Gastroesophageal sphincter (tissue), 4 donors: ENCODE results near the gene CCR7. TPM values are rescaled to one million over a fixed set of nuclear protein-coding genes. Genes with fewer than 3 reads are reported as not detected.

ENCODE experiments used
- ATAC-seq: fragments of 150-250 bp; one replicate; pipeline ENCODE4 v1.9.1; 2016; ENCODE audit warnings: mild to moderate bottlenecking, moderate library complexity
- H3K27ac ChIP-seq, 4 donors: fragments of 200-600 bp; sonication (generic) in 3 of 4; 1 replicate in 3 of 4; 2 replicates in 1 of 4; pipeline ENCODE4 v1.5.1; 2016 to 2019
- H3K27me3 ChIP-seq: fragments of 200-600 bp; sonication (generic); one replicate; pipeline ENCODE4 v1.5.1; 2019
- H3K36me3 ChIP-seq, 2 donors: fragments of 200-600 bp; sonication (generic); one replicate each; pipeline ENCODE4 v1.5.1; 2019; ENCODE audit warnings: control low read depth in 1 of 2
- H3K4me1 ChIP-seq, 3 donors: fragments of 200-600 bp; sonication (generic); 1 replicate in 2 of 3; 2 replicates in 1 of 3; pipeline ENCODE4 v1.5.1; 2016 to 2019; ENCODE audit warnings: control low read depth in 2 of 3
- H3K4me3 ChIP-seq, 2 donors: fragments of 200-600 bp; sonication (generic); one replicate each; pipeline ENCODE4 v1.5.1; 2019; ENCODE audit warnings: mild to moderate bottlenecking in 1 of 2, moderate library complexity in 1 of 2
- H3K9me3 ChIP-seq, 3 donors: fragments of 200-600 bp; sonication (generic); one replicate each; pipeline ENCODE4 v1.5.1; 2017 to 2019; ENCODE audit warnings: control low read depth in 2 of 3
- EP300 ChIP-seq: sonication (generic); formaldehyde crosslinking; IDR thresholded peaks from one replicate; pipeline ENCODE4 v1.6.1; 2017; ENCODE audit warnings: antibody characterized with exemption, mild to moderate bottlenecking
- POLR2A ChIP-seq, 2 donors: fragments of 450-650 bp; IDR thresholded peaks; one replicate each; pipeline ENCODE4 v1.6.1; 2017; ENCODE audit warnings: antibody characterized with exemption in 2 of 2, mild to moderate bottlenecking in 2 of 2, moderate library complexity in 1 of 2
- POLR2AphosphoS5 ChIP-seq: sonication (generic); formaldehyde crosslinking; IDR thresholded peaks from one replicate; pipeline ENCODE4 v1.6.1; 2017; ENCODE audit warnings: antibody characterized with exemption
- WGBS, 2 donors: methylation state at CpG; one replicate each; pipeline ENCODE4 v1.1.5; 2018; ENCODE audit warnings: low coverage in 1 of 2; 5-methylcytosine and 5-hydroxymethylcytosine counted together
- total RNA-seq, 4 donors: library from RNA; depleted of rRNA; stranded (reverse); fragments of >200 nt; gene quantifications; one replicate each; pipeline ENCODE4 v1.1.0, GENCODE V29; 2016
- TF ChIP-seq, protein P1 (sequence below), 4 experiments: fragments of 200-600 bp in 2 of 4; fragments of 450-650 bp in 2 of 4; sonication (generic) in 1 of 4; IDR thresholded peaks; one replicate each; pipeline ENCODE4 v1.5.1; 2017 to 2019; ENCODE audit warnings: antibody characterized with exemption in 4 of 4, mild to moderate bottlenecking in 2 of 4, moderate library complexity in 2 of 4

The CCR7 gene
- total RNA-seq, 4 donors from 2014 or later: 0.15 to 2.2 (median 0.35) TPM; not detected in 1

DNA sequence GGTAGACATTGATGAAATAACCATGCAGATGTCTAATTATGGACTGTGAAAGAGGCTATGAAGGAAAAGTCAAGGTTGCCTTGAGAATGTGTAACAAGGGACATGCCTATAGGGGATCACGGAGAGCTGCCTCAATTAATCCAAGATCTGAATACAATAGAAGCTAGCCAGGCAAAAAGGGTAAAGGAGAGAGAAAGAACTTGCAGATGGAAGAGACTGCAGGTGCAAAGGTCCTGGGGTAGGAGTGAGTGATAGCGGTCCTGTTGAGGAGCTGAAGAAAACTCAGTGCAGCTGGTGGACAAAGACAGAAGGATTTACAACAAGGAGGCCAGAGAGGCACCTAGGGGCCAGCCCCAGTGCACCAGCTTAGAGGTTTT, 48.0 kb downstream of the CCR7 start:
- H3K27ac ChIP-seq: no peak overlapping the region
- no peak overlapping the region for H3K4me3 ChIP-seq
- WGBS, 2 donors: 94 to 96% methylated on average over 2 of the region's 2 CpGs
- H3K36me3 ChIP-seq: no peaks in the 10 kb centered on the region
- H3K4me1 ChIP-seq: no peaks in the 10 kb centered on the region
- H3K27me3 ChIP-seq: no peaks in the 10 kb centered on the region
- no peaks in the 10 kb centered on the region for H3K9me3 ChIP-seq
- no peak for TF ChIP-seq POLR2A (IDR thresholded peaks at IDR 0.05)
- TF ChIP-seq, protein P1, sequence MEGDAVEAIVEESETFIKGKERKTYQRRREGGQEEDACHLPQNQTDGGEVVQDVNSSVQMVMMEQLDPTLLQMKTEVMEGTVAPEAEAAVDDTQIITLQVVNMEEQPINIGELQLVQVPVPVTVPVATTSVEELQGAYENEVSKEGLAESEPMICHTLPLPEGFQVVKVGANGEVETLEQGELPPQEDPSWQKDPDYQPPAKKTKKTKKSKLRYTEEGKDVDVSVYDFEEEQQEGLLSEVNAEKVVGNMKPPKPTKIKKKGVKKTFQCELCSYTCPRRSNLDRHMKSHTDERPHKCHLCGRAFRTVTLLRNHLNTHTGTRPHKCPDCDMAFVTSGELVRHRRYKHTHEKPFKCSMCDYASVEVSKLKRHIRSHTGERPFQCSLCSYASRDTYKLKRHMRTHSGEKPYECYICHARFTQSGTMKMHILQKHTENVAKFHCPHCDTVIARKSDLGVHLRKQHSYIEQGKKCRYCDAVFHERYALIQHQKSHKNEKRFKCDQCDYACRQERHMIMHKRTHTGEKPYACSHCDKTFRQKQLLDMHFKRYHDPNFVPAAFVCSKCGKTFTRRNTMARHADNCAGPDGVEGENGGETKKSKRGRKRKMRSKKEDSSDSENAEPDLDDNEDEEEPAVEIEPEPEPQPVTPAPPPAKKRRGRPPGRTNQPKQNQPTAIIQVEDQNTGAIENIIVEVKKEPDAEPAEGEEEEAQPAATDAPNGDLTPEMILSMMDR (IDR thresholded peaks at IDR 0.05): no peak
- no peak for ATAC-seq

DNA sequence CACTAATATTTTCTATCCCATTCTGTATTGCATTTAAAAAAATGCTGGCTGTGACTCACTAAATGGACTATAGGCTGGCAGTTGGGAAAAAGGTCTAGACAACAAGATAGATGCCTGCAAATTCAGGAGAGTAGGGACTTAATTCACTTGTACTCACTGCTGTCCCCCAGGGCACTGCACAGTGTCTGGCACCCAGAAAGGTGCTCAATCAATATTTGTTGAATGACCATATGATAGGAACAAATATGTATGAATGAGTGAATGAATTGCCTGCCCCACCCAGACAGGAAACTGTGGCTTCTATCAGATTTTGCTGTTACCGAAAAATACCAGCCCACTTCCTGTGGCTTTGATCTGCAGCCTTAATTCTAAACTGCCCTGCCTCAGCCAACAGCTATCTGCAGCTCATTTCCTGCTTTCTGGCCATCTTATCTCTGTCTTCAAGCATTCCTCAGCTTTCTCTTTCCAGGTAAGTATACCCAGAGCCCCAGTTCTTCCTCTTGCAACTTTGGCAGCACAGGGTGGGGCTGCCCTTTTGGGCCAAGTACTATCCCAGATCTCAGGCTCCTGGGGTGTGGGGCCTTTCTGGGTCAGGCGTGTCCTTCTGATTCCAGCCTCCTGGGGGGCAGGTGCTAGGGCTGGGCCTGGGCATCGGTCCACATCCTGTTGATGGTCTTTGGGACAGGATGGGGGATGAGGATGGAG, 48.5 kb downstream of the CCR7 start:
- Histone ChIP-seq H3K9me3 (no peaks in the 10 kb centered on the region), H3K27me3 (no peaks in the 10 kb centered on the region), H3K36me3 (no peaks in the 10 kb centered on the region), H3K4me3 (no peak overlapping the region), H3K27ac (no peak overlapping the region), H3K4me1 (no peaks in the 10 kb centered on the region)
- 60 to 71% methylated on average over 1 of the region's 3 CpGs for WGBS, 2 donors
- no peak for TF ChIP-seq EP300
- ATAC-seq: no peak

DNA sequence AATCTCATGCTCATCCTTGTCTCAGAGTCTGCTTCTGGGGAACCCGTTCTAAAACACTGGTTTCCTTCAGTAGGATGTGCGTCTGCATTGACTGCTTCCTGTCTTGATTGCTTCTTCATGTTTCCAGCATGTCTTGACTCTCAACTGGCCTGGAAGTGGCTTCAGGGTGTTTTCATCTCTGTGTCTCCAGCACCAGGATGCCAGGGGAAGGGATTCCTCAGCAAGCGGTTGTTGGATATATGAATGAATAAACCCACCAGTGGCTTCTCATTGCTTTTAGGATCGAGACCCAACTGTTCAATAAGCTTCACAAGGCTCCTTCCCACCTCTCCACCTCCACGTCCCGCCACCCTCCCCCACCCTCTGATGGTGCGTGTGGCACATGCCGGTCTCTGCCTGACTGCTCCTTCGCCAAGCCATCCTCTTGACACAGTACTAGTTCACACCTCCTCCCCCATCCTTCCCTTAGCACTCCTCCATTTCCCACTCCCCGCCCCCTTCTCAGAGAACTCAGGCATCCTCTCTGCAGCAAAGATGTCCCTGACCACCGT, 49.7 kb downstream of the CCR7 start:
- Histone ChIP-seq H3K36me3 (no peaks in the 10 kb centered on the region), H3K4me1 (no peaks in the 10 kb centered on the region), H3K27me3 (no peaks in the 10 kb centered on the region), H3K9me3 (no peaks in the 10 kb centered on the region), H3K27ac (no peak overlapping the region), H3K4me3 (no peak overlapping the region)
- WGBS, 2 donors: 78 to 92% methylated on average over 2 to 8 of the region's 11 CpGs
- no peak for ATAC-seq
- TF ChIP-seq POLR2A (IDR thresholded peaks at IDR 0.05): no peak
- TF ChIP-seq, protein P1 (IDR thresholded peaks at IDR 0.05): no peak
- TF ChIP-seq POLR2AphosphoS5: no peak
- no peak for TF ChIP-seq EP300

- Histone ChIP-seq H3K9me3 (no peaks in the 10 kb centered on the region), H3K27me3 (no peaks in the 10 kb centered on the region), H3K4me1 (no peaks in the 10 kb centered on the region), H3K4me3 (no peak overlapping the region), H3K36me3 (no peaks in the 10 kb centered on the region), H3K27ac (no peak overlapping the region)
- TF ChIP-seq EP300: no peak
- TF ChIP-seq POLR2A (IDR thresholded peaks at IDR 0.05): no peak
- no peak for TF ChIP-seq POLR2AphosphoS5
- TF ChIP-seq, protein P1 (IDR thresholded peaks at IDR 0.05): no peak
- ATAC-seq: no peak
- WGBS, 2 donors: 82 to 100% methylated on average over 1 to 2 of the region's 4 CpGs
These were observed 50.3 kb downstream of the CCR7 start for GRCh38 chr17:40515011-40515410.

DNA sequence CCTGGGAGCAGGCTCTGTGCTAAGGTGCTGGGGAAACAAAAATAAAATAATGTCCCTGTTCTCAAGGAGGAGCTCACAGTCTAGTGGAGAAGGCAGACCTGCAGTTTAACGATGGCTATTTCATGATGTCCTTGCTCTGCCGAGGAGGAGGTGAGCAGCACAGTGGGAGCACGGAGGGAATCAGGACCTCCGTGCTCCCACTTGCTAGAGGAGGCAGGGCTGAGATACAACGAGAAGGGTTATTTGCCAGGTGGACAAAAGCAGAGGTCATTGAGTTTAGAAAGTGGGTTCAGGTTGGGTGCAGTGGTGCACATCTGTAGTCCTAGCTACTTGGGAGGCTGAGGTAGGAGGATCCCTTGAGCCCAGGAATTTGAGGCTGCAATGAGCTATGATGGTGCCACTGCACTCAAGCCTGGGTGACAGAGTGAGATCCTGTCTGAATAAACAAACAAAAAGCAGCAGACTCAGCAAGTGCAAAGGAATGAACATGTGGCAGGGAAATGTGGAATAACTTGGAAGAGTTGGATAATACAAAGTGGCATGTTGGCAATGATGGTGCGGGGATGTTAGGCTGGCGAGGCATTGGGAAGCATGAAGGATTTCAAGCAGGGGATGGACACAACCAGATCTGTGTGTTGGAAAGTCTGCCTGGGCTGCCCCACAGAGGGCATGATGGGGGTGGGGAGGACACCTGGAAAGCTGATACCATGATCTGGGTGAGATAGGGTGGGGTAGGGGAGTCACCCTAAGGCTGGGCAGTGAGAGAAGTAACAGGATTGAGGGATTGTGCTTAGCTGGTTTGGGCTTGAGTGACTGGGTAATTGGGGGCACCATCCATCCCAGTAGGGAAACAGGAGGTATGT, 51.0 kb downstream of the CCR7 start:
- Histone ChIP-seq H3K9me3 (no peaks in the 10 kb centered on the region), H3K4me3 (no peak overlapping the region), H3K27me3 (no peaks in the 10 kb centered on the region), H3K27ac (no peak overlapping the region), H3K36me3 (no peaks in the 10 kb centered on the region), H3K4me1 (no peaks in the 10 kb centered on the region)
- no peak for ATAC-seq
- 86 to 88% methylated on average over 5 of the region's 7 CpGs for WGBS, 2 donors
- TF ChIP-seq, protein P1 (IDR thresholded peaks at IDR 0.05): no peak
- TF ChIP-seq POLR2AphosphoS5 (no peak), POLR2A (IDR thresholded peaks at IDR 0.05) (no peak), EP300 (no peak)
